GM12891 (cell line): ENCODE measurements around the gene SYNE2.

Experiments
- PAX5 ChIP-seq: IDR thresholded peaks from 2 replicates; pipeline ENCODE4 v1.6.1; 2011; ENCODE audit warnings: low read length, moderate library complexity, mild to moderate bottlenecking; ENCODE audit not compliant: insufficient read depth, severe bottlenecking
- POLR2A ChIP-seq: IDR thresholded peaks from 2 replicates; pipeline ENCODE4 v1.6.1; 2011; ENCODE audit warnings: low read depth, low read length, control low read depth
- POLR2AphosphoS5 ChIP-seq: IDR thresholded peaks from 2 replicates; pipeline ENCODE4 v1.6.1; 2011; ENCODE audit warnings: low read depth, low read length, control low read depth
- SPI1 ChIP-seq: IDR thresholded peaks from 2 replicates; pipeline ENCODE4 v1.6.1; 2011; ENCODE audit warnings: low read depth, low read length, control low read depth
- TAF1 ChIP-seq: IDR thresholded peaks from 2 replicates; pipeline ENCODE4 v1.6.1; 2011; ENCODE audit warnings: low read depth, low read length, control low read depth

GRCh38 chr14:64178814-64179213 lies 326.0 kb downstream of the SYNE2 start:
- TF ChIP-seq POLR2A (no peak), POLR2AphosphoS5 (no peak), TAF1 (no peak), PAX5 (no peak), SPI1 (no peak)
